ENCODE measurements around the gene DNAH8.
"Not testable (repeated sequence)": the region's sequence is repeated elsewhere in the genome, so short reads cannot be mapped to it uniquely, and the experiment has no call there.

Gene DNAH8

DNA sequence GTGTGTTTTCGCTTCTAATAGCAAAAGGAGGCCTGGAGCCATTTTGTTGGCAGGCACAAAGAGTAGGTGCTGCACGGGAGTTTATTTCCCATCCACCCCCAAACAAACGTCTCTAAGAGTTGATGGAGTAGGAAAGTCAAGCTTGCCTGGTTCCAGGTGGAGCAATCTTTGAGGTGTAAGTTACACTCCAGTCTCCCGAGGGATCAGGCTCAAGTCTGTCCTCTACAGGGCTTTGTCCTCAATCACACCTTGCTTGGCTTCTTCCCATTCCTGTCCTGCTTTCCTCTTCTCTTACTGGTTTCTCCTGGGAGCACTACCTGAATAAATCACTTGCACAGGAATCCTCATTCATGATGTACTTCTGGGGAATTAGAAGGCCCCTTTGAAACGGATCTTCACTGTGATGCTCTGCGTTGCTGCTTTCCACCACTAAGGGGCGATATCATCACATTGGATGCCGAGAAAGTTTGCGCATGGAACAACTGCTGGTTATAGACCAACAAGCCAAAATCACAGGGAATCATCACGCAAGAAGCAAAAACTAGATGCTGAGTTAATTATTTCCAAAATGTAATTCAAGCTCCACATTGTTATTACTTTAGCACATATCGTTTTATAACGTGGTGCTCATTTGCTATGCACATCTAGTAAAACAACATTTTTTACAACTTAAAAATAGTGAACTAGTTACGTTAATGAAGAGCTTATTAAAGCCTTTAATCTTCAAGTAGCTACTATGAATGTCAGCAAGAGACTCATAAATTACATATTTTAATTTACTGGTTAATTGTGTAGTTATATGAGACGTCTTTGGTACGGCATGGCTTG is 156.8 kb downstream of the DNAH8 start:
- H3K27me3 ChIP-seq (replicated peaks; ENCODE audit: control insufficient read depth, insufficient read depth, low read length): peaks cover 21% of the 10 kb centered on the region
- no peak overlapping the region for H3K9ac ChIP-seq (ENCODE audit: low read length)
- H3K4me3 ChIP-seq (ENCODE audit: low read length): no peak overlapping the region
- no peaks in the 10 kb centered on the region for H3K36me3 ChIP-seq (ENCODE audit: control insufficient read depth, insufficient read depth, low read length, severe bottlenecking)
- peaks cover 3% of the 10 kb centered on the region for H3K4me1 ChIP-seq (ENCODE audit: control insufficient read depth, insufficient read depth, low read length)
- no peaks in the 10 kb centered on the region for H3K9me3 ChIP-seq (ENCODE audit: control insufficient read depth, low read length)
- peak; percentile 73 for DNase-seq (ENCODE audit: low read depth)

DNA sequence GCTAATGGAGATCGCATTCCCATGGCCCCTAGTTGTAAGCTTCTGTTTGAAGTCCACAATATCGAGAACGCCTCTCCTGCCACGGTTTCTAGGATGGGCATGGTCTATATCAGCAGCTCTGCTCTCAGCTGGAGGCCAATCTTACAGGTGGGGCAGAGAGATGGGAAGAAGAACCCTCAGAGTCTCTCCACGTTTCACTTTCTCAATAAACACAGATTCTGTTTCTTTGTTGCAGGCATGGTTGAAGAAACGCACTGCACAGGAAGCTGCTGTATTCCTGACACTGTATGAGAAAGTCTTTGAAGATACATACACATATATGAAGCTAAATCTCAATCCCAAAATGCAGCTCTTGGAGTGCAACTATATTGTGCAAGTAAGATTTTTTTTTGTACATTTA is 157.9 kb downstream of the DNAH8 start:
- peaks cover 2% of the 10 kb centered on the region for H3K9me3 ChIP-seq (ENCODE audit: control insufficient read depth, low read length)

DNA sequence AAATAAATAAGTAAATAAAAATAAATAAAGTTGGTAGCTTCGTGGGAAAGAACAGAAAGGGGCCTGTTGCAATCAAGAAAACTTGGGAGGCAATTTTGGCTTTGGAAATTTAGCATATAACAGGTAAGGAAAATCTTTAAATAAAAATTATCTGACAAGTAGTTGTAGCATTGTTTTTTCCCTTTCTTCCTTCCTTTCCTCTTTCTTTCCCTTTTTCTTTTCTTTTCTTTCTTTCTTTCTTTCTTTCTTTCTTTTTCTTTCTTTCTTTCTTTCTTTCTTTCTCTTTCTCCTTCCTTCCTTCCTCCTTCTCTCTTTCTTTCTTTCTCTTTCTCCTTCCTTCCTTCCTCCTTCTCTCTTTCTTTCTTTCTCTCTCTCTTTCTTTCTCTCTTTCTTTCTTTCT is 158.7 kb downstream of the DNAH8 start:
- DNase-seq (ENCODE audit: low read depth); H3K4me3 ChIP-seq (ENCODE audit: low read length); H3K9me3 ChIP-seq (ENCODE audit: control insufficient read depth, low read length); H3K36me3 ChIP-seq (ENCODE audit: control insufficient read depth, insufficient read depth, low read length, severe bottlenecking); H3K4me1 ChIP-seq (ENCODE audit: control insufficient read depth, insufficient read depth, low read length); H3K9ac ChIP-seq (ENCODE audit: low read length): not testable (repeated sequence)
- peaks cover 23% of the 10 kb centered on the region for H3K27me3 ChIP-seq (replicated peaks; ENCODE audit: control insufficient read depth, insufficient read depth, low read length)

More for the DNA sequence above, 157.9 kb downstream of the DNAH8 start:
- peaks cover 3% of the 10 kb centered on the region for H3K4me1 ChIP-seq (ENCODE audit: control insufficient read depth, insufficient read depth, low read length)
- H3K27me3 ChIP-seq (replicated peaks; ENCODE audit: control insufficient read depth, insufficient read depth, low read length): peaks cover 23% of the 10 kb centered on the region
- H3K9ac ChIP-seq (ENCODE audit: low read length): no peak overlapping the region
- no peak for DNase-seq (ENCODE audit: low read depth)
- no peaks in the 10 kb centered on the region for H3K36me3 ChIP-seq (ENCODE audit: control insufficient read depth, insufficient read depth, low read length, severe bottlenecking)
- H3K4me3 ChIP-seq (ENCODE audit: low read length): no peak overlapping the region

DNA sequence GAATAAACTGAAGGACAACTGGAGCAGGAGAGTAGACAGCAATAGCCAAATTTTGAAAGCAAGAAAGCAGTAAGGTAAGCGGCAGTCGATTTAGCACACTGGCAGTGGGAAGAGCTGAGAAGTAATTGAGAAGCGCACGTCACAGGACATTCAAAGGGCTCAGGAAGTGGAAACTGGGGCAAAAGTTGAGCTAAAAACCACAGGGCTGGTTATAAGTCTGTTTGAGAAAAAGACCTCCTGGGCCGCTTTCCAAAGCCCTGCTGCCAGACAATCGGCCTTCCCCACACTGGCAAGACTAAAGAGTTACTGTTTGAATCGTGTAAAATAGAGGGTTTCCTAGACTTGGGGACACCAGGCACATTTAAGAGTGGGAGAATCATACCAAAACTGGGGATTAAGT is 161.4 kb downstream of the DNAH8 start:
- Histone ChIP-seq H3K9me3 (ENCODE audit: control insufficient read depth, low read length) (peaks cover 18% of the 10 kb centered on the region), H3K4me3 (ENCODE audit: low read length) (no peak overlapping the region), H3K4me1 (ENCODE audit: control insufficient read depth, insufficient read depth, low read length) (no peaks in the 10 kb centered on the region), H3K27me3 (replicated peaks; ENCODE audit: control insufficient read depth, insufficient read depth, low read length) (peaks cover 13% of the 10 kb centered on the region), H3K9ac (ENCODE audit: low read length) (no peak overlapping the region), H3K36me3 (ENCODE audit: control insufficient read depth, insufficient read depth, low read length, severe bottlenecking) (no peaks in the 10 kb centered on the region)
- no peak for DNase-seq (ENCODE audit: low read depth)

DNA sequence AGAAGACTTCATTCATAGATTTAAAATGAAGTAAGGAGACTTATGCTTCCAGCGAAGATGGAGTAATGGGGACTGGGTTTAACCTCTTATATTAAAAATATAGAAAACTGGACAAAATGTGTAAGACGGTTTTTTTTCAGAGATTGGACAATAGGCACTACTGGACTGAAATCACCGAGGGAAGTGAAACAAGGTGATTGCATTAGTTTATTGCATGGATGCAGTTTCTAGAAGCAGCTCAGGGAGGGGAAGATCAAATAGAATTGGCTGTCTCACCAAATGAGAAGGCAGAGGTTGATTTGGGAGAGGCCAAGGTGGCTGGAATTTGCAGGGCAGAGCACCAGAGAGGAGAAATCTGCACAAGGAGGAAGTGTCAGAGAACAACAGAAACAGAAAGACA is 162.6 kb downstream of the DNAH8 start:
- Histone ChIP-seq H3K4me3 (ENCODE audit: low read length) (no peak overlapping the region), H3K9ac (ENCODE audit: low read length) (no peak overlapping the region), H3K27me3 (replicated peaks; ENCODE audit: control insufficient read depth, insufficient read depth, low read length) (peaks cover 13% of the 10 kb centered on the region), H3K4me1 (ENCODE audit: control insufficient read depth, insufficient read depth, low read length) (no peaks in the 10 kb centered on the region), H3K9me3 (ENCODE audit: control insufficient read depth, low read length) (peaks cover 18% of the 10 kb centered on the region), H3K36me3 (ENCODE audit: control insufficient read depth, insufficient read depth, low read length, severe bottlenecking) (no peaks in the 10 kb centered on the region)
- DNase-seq (ENCODE audit: low read depth): no peak

DNA sequence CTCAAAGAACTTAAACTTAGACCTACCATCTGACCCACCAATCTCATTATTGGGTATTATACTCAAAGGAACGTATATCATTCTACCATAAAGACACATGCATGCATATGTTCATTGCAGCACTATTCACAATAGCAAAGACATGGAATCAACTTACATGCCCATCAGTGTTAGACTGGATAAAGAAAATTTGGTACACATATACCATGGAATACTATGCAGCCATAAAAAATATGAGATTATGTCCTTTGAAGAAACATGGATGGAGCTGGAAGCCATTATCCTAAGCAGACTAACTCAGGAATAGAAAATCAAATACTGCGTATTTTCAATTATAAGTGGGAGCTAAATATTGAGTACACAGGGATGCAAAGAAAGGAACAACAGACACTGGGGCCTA is 167.0 kb downstream of the DNAH8 start:
- Histone ChIP-seq H3K27me3 (replicated peaks; ENCODE audit: control insufficient read depth, insufficient read depth, low read length) (peaks cover 17% of the 10 kb centered on the region), H3K9me3 (ENCODE audit: control insufficient read depth, low read length) (peaks cover 18% of the 10 kb centered on the region), H3K36me3 (ENCODE audit: control insufficient read depth, insufficient read depth, low read length, severe bottlenecking) (no peaks in the 10 kb centered on the region), H3K4me1 (ENCODE audit: control insufficient read depth, insufficient read depth, low read length) (no peaks in the 10 kb centered on the region), H3K9ac (ENCODE audit: low read length) (no peak overlapping the region), H3K4me3 (ENCODE audit: low read length) (no peak overlapping the region)
- DNase-seq (ENCODE audit: low read depth): no peak

DNA sequence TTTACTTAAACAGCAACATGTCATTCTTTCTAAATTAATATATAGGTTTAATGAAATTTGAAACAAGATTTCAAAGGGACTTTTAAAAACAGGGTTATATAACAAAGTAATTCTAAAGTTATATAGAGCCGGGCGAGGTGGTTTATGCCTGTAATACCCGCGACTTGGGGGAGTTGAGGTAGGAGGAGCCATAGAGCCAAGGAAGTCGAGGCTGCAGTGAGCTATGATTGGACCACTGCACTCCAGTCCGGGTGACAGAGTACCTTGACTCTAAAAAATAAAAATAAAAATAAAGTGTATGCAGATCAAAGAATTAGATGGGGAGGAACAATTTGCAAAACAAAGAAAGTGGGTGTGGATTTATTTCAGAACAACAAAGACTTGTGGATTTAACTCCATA is 182.4 kb downstream of the DNAH8 start:
- no peaks in the 10 kb centered on the region for H3K36me3 ChIP-seq (ENCODE audit: control insufficient read depth, insufficient read depth, low read length, severe bottlenecking)
- H3K4me1 ChIP-seq (ENCODE audit: control insufficient read depth, insufficient read depth, low read length): no peaks in the 10 kb centered on the region
- H3K9me3 ChIP-seq (ENCODE audit: control insufficient read depth, low read length): no peaks in the 10 kb centered on the region
- H3K27me3 ChIP-seq (replicated peaks; ENCODE audit: control insufficient read depth, insufficient read depth, low read length): peaks cover 13% of the 10 kb centered on the region
- DNase-seq (ENCODE audit: low read depth): no peak
- no peak overlapping the region for H3K9ac ChIP-seq (ENCODE audit: low read length)
- no peak overlapping the region for H3K4me3 ChIP-seq (ENCODE audit: low read length)

DNA sequence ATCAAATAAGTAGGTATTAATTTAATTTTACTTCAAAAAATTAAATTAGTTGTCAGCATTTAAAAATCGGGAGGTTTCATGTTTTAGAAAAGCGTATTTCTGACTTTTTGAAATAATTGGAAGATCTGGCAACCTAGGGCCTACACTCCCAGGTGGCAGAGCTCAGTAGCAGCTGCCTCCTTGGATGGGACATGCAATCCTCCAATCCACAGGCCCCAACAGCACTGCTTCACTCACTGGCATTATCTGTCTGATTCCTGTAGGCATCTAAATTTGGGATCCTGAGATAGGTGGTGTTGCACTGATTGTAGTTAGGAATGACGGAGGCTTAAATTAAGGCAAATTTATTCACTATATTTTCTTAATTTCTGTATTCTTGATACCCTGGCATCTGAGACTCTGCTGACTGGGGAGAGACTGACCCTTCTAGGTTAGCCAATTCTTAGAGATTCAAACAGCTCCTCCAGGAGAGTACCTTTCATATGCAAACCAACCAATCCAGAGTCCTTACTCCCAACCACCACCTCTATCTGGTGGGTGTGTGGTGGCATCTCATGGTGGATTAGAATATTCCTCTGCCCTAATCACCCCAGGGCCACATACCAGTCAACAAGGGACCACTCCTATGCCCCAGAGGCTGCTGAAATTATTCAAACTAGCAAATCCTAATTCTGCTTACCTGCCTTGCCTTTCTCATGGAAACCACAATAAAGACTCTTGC is 186.9 kb downstream of the DNAH8 start:
- H3K36me3 ChIP-seq (ENCODE audit: control insufficient read depth, insufficient read depth, low read length, severe bottlenecking): no peaks in the 10 kb centered on the region
- H3K9ac ChIP-seq (ENCODE audit: low read length): no peak overlapping the region
- no peak for DNase-seq (ENCODE audit: low read depth)
- H3K4me3 ChIP-seq (ENCODE audit: low read length): no peak overlapping the region
- no peaks in the 10 kb centered on the region for H3K9me3 ChIP-seq (ENCODE audit: control insufficient read depth, low read length)
- no peaks in the 10 kb centered on the region for H3K4me1 ChIP-seq (ENCODE audit: control insufficient read depth, insufficient read depth, low read length)
- no peaks in the 10 kb centered on the region for H3K27me3 ChIP-seq (replicated peaks; ENCODE audit: control insufficient read depth, insufficient read depth, low read length)

DNA sequence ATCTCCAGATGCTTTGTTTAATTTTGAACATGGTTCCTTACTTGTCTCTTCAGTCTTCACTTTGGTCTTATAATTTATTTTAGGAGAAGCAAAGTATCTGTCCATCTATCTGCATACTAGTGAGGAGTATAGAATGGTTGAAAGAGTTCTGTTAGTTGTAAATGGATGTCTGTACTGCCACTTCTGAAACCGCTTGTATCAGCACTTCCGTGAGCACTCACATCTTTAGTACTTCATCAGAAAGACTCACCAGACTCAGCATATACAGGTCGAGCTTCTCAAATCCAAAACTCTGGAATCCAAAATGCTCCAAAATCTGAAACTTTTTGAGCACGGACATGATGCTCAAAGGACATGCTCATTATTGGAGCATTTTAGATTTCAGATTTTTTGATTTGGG is 191.5 kb downstream of the DNAH8 start:
- H3K36me3 ChIP-seq (ENCODE audit: control insufficient read depth, insufficient read depth, low read length, severe bottlenecking): no peaks in the 10 kb centered on the region
- H3K4me1 ChIP-seq (ENCODE audit: control insufficient read depth, insufficient read depth, low read length): no peaks in the 10 kb centered on the region
- no peaks in the 10 kb centered on the region for H3K9me3 ChIP-seq (ENCODE audit: control insufficient read depth, low read length)
- no peaks in the 10 kb centered on the region for H3K27me3 ChIP-seq (replicated peaks; ENCODE audit: control insufficient read depth, insufficient read depth, low read length)
- no peak overlapping the region for H3K4me3 ChIP-seq (ENCODE audit: low read length)
- no peak for DNase-seq (ENCODE audit: low read depth)
- H3K9ac ChIP-seq (ENCODE audit: low read length): no peak overlapping the region

DNA sequence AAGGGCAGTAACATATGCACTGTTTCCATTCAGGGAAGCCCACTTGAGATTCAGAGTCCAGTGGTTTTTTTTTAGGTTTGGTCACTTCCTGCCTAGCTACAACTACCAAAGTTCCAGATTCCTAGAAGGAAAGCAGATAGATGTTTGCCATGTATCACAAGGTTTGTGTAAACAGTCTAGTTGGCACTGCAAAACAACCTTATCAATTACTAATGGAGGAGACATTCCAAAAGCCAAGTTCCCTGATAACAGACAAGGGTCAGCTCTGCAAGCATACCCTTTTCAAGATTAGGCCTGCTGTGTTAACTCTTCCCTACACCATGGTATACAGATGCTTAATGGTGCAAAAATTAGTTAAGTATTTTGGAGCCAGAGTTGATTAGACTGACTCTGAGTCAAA is 192.2 kb downstream of the DNAH8 start:
- no peak for DNase-seq (ENCODE audit: low read depth)
- Histone ChIP-seq H3K27me3 (replicated peaks; ENCODE audit: control insufficient read depth, insufficient read depth, low read length) (no peaks in the 10 kb centered on the region), H3K4me3 (ENCODE audit: low read length) (no peak overlapping the region), H3K9ac (ENCODE audit: low read length) (no peak overlapping the region), H3K4me1 (ENCODE audit: control insufficient read depth, insufficient read depth, low read length) (no peaks in the 10 kb centered on the region), H3K36me3 (ENCODE audit: control insufficient read depth, insufficient read depth, low read length, severe bottlenecking) (no peaks in the 10 kb centered on the region), H3K9me3 (ENCODE audit: control insufficient read depth, low read length) (no peaks in the 10 kb centered on the region)

DNA sequence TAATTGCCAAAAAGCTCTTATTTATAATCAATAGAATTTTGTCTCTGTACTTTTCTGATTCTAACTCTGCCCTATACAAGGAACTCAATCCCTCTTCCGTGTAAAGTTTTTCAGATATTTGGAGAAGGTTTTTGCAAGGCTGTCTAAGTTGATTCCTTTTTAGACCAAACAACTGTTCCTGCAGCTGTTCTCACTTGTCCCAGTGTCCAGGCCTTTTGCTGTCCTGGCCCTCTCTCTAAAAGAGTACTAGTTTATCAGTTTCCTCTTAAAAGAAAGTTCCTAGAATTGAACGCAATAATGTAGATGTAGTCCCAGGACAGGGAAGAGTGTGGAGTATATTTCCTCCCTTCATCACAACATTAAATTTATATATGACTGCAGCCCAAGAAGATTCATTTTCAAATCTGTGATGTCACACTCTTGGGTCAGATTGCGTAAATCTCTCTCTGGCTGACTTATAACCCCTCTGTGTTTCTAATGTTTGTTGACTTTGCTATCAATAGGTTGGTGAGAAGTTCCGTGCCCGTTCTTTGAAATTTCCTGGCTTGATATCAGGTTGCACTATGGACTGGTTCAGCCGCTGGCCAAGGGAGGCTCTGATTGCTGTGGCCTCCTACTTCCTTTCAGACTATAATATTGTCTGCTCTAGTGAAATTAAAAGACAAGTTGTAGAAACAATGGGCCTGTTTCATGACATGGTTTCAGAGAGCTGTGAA is 194.1 kb downstream of the DNAH8 start:
- Histone ChIP-seq H3K27me3 (replicated peaks; ENCODE audit: control insufficient read depth, insufficient read depth, low read length) (no peaks in the 10 kb centered on the region), H3K4me3 (ENCODE audit: low read length) (no peak overlapping the region), H3K36me3 (ENCODE audit: control insufficient read depth, insufficient read depth, low read length, severe bottlenecking) (no peaks in the 10 kb centered on the region), H3K9ac (ENCODE audit: low read length) (no peak overlapping the region), H3K4me1 (ENCODE audit: control insufficient read depth, insufficient read depth, low read length) (no peaks in the 10 kb centered on the region), H3K9me3 (ENCODE audit: control insufficient read depth, low read length) (no peaks in the 10 kb centered on the region)
- no peak for DNase-seq (ENCODE audit: low read depth)
